Renal pelvis (tissue), 4 donors: ENCODE data around the gene F7. TPM values are rescaled to one million over a fixed set of nuclear protein-coding genes. Genes with fewer than 3 reads are reported as not detected.
"Not testable (repeated sequence)": the region's sequence is repeated elsewhere in the genome, so short reads cannot be mapped to it uniquely, and the experiment has no call there.

ENCODE experiments used
- DNase-seq: peaks from one replicate; pipeline ENCODE4 v3.0.0-alpha.2; 2013
- polyA plus RNA-seq, 3 donors: library from polyadenylated mRNA; unstranded; fragments of 120-200 nt; gene quantifications; one replicate each; pipeline ENCODE4 v1.2.1, GENCODE V29; 2013; ENCODE audit not compliant: insufficient read length in 3 of 3

The F7 gene
- polyA plus RNA-seq, 3 donors = 4.5 to 5.8 (median 4.8) TPM

DNA sequence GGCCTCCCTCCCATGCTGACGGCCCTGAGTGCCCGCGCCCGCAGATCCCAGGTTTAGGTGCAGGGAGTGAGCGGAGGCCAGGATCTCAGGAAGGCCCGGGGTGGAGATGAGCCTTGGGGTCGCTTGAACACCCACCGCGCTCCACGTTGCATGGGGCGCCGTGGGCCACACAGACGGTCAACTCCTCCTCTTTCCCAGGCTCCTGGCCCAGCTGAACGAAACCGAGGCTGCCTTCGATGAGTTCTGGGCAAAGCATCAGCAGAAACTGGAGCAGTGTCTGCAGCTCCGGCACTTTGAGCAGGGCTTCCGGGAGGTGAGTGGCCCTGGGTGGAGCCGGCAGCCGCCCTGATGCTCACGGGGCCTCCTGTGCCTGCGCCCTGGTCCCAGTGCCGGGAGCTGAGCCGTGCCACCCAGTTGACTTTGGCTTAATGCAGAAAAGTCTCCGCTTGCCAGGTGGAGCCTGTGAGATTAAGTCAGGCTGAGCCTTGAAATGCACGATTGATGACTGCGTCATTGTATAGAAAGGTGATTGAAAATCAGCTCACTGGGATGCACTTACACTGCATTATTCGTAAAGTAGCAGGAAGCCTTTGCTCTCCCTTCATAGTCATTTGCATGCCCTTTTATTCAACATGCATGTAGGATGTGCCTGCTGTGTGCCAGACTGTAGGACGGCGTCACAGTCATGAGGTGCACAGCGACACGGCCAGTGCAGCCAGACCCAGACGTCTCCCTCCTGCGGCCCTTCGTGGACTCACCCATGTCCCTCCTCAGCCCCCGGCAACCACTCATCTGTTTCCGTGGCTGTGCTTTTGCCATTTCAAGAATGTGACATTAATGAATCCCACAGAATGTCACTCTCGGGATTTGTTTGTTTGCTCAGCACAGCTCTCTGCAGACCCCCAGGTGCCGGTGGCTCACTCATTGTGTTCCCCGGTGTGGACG lies 35.5 kb upstream of the F7 start:
- DNase-seq = no peak

DNA sequence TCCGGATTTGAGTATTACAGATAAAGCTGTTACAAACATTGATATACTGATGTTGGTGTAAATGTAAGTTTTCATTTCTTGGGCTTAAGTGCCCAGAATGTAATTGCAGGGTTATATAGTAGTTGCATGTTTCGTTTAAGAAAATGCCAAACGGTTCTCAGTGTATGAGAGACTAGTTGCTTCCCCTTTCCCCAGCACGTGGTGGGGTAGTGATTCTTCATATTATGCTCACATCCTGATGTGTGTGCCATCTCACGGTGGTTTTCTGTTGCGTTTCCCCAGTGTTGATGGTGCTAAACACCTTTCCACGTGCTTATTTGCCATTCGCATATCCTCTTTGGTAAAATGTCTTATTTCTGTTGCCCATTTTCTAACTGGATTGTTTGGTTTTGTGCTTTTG lies 34.7 kb upstream of the F7 start:
- no peak for DNase-seq

DNA sequence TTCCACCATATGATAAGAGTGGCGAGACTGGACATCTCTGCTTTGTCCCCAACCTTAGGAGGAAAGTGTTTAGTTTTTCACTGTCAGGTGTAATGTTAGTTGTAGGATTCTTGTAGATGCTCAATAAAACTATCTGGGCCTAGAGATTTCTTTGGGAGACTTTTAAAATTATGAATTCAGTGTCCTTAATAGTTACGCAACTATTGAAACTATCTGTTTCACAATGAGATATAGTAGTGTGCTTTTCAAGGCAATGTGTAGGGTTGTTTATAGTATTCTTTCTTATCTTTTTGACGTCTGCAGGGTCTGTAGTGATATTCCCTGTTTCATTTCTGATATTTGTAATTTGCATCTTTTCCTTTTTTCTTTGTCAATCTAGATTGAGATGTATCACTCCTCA lies 33.2 kb upstream of the F7 start:
- no peak for DNase-seq

DNA sequence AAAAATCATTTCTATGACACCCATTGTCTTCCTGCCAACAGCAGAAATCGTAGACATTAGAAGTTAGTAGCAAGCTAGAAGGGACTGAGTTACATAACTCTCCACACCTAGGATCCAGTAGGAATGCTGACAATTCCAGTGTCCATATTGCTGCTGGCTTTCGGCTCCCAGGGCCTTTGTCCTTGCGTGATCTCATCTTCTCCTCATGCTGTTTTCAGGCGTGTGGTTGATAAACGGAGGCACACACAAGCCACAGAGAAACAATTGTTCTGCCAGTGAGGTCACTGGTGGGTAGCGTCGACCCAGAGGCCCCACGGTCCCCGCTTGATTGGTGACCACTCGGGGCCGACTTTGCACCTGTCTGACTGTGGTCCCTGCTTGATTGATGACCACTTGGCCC lies 31.6 kb upstream of the F7 start:
- no peak for DNase-seq

DNA sequence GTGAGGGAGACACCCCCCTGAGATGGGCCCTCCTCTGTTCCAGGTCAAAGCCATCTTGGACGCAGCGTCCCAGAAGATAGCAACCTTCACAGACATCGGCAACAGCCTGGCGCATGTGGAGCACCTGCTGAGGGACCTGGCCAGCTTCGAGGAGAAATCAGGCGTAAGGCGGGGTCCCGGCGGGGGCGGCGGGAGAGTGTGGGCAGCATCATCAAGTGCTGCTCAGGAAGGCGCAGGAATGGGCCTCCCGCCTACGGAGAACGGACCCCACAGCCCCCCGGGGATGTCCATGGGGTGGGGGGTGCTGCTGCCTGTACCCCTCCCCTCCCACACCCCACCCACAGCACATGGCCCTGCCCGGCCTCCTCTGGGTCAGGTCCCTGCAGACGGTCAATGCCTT lies 31.2 kb upstream of the F7 start:
- no peak for DNase-seq

DNA sequence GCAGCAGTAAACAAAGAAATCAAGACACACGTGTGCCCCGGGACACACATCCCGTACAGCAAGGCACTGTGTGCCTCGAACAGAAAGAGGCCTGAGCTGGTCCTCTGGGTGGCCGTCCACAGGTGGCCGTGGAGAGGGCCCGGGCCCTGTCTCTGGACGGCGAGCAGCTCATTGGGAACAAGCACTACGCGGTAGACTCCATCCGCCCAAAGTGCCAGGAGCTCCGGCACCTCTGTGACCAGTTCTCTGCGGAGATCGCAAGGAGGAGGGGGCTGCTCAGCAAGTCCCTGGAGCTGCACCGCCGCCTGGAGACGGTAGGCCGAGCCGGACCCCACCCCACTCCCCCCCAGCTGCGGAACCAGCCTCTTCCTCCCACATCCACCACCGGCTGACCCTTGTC lies 30.7 kb upstream of the F7 start:
- no peak for DNase-seq

DNA sequence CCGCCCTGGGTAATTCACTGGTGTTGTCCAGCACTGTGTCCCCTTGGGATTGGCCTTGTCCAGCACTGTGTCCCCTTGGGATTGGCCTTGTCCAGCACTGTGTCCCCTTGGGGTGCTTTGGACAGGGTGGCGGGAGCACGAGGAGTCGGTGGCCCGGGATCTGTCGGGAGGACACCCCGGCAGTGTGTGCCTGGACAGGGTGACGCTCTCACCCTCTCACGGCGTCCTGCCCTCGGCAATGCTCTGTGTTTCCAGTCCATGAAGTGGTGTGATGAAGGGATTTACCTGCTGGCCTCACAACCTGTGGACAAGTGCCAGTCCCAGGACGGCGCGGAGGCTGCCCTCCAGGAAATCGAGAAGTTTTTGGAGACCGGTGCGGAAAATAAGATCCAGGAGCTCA lies 29.9 kb upstream of the F7 start:
- DNase-seq = no peak

DNA sequence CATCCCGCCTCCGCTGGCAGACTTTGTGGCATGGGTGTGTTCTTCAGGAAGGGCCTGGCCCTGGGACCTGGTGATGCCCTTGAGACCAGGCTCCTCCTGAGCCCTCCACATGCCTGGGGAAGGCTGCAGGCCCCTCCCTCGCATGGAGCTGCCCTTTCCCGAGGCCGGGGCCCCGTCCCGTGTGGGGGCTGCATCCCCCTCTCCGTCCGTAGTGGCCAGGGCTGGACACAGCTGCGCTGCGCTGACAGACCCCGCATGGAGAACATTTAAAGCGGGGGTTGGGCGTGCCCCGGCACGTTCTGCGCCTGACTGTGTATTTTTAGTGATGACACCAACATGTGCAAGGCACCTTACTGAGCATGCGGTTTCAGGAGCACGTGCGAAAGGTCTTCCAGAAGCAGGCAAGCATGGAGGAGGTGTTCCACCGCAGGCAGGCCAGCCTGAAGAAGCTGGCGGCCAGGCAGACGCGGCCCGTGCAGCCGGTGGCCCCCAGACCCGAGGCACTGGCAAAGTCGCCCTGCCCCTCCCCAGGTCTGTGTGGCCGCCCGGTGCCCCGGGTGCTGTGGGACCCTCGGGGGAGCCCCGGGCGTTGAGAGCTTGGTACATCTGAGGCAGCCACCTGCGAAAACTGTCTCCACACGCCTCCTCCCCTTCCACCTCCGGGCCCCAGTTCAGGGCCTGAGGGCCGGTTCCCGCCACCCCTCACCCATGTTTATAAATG lies 28.8 kb upstream of the F7 start:
- no peak for DNase-seq

DNA sequence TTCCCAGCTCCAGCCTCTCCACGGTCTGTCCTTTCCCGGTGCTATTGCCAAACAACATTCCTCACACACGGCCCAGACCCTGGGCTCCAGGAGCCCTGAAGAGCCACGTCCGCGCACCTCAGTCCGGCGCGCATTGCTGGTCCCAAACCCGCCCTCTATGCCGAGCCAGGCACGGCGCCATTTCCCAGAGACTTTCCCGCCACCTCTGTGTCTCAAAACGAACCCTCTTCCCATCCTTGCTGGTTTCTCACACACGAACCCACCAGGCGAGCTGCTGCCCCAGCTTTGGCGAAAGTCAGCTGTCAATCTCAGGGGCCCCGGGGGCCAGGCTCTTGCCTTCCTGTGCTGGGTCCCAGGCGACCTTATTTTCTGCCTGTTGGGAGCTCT lies 28.0 kb upstream of the F7 start:
- no peak for DNase-seq

DNA sequence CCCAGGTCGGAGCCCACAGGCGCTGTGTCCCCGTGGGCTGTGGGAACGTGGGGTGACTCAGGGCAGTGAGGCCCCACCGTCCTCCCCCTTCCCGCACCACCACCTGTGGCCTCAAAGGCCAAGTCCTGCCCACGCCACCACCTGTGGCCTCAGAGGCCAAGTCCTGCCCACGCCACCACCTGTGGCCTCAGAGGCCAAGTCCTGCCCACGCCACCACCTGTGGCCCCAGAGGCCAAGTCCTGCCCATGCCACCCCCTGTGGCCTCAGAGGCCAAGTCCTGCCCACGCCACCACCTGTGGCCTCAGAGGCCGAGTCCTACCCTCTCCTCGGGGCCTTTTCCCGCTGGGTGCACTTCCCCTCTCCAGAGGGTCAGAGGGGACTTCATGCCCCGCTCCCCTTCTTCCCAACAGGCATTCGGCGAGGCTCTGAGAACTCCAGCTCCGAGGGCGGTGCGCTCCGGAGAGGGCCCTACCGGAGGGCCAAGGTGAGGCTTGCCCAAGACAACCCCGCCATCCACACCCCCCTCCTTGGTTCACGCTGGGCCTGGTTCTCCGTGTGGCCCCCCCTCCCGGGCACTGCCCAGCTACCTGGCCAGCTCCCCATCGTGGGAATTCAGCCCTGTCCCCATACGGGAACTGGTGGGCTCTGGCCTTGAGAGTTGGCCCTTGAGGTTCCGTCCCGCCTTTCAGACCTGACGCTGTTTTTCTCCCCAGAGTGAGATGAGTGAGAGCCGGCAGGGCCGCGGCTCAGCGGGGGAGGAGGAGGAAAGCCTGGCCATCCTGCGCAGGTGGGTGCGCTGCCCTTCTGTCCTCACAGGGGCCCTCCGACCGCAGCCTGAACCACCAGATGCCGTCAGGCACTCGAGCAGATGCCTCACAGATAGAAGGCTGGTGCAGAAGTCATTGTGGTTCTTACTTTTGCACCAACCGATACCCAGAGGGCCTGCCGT lies 27.4 kb upstream of the F7 start:
- DNase-seq = no peak

DNA sequence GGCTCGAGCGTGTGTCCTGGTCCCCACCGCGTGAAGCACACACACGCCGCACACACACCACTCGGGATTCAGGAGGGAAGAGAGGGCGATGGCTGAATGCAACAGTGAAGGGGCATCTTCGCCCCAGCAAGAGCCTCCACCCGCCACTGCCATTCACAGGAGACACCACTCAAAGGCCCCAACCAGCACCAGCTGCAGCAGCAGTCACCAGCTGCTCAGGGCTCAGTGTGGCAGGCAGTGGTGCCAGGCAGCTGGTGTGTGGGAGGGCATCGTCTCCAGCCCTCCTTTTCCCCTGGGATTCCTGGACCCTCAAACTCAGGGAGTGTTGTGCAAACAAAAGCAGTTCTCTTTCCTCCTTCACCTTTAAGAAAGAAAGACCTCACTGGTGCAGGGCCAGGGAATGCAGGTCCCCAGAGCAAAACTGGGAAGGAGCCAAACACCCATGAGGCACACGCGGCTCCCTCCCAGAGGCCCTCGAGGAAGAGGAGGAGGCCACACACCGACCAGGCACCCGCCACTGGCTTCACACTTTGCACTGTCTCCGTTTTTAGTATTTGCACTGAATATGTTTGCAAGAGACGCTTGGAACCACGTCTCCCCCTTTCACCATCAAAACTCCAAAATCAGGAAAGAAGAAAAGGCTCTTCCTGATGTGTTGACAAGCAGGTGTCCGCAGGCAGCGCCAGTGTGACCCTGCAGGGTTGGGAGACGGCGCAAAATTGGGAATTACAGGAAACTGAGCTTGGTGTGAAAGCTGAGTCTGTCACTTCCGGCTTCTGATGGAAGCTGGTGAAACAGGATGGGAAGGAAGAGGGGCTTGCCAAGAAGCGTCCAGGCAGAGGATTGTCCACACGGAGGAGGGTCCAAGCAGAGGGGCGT lies 26.4 kb upstream of the F7 start:
- DNase-seq = no peak

DNA sequence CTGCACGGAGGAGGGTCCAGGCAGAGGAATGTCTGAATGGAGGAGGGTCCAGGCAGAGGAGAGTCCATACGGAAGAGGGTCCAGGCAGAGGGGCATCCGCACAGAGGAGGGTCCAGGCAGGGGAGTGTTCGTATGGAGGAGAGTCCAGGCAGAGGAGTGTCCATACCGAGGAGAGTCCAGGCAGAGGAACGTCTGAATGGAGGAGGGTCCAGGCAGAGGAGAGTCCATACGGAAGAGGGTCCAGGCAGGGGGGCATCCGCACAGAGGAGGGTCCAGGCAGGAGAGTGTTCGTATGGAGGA lies 25.9 kb upstream of the F7 start:
- not testable (repeated sequence) for DNase-seq

DNA sequence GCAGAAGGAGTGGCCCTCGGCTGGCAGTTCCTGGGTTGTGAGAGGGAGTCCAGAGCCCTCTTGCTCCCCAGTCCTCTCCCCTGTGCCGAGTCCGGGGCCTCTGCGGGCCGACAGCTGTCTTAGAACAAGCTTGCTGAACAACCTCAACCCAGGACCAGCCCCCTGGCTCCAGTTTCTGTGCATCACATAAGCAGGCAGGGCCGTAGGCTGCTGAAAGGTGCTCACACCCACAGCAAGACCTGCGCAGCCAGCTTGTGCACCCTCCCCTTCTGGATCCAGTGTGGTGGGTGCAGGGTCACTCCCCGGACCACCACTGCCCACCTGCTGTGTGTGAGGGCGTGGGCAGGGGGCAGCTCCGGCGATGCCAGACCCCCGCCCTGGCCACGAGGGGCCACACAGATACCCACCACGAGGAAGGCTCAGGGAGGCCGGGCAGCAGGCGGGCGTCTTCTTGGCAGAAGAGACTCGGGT lies 25.2 kb upstream of the F7 start:
- DNase-seq = no peak

DNA sequence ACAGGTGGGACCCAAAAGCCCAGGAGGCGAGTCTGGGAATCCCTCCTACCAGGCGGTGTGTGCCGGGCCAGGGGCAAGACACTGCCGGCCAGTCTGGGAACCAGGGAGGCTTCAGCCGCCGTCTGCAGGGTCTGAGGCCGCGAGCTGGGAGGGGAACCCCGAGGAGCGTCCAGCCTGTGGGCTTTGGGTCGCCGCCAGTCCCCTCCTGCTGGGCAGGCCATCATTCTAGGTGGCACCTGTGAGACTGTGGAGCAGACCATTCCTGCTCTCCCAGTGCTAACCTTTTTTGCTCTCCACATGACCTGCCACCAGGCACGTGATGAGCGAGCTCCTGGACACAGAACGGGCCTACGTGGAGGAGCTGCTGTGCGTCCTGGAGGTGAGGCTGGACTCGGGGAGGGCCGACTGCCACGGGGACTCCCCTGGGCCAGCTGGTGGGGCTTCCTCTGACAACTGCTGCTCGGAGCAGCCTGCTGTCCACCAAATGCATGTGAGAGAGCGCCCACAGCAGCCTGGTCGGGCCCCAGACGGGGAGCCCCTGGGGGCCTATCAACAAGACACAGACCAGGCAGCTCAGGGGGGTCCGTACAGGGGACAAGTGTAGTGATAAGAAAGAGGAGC lies 24.6 kb upstream of the F7 start:
- no peak for DNase-seq

DNA sequence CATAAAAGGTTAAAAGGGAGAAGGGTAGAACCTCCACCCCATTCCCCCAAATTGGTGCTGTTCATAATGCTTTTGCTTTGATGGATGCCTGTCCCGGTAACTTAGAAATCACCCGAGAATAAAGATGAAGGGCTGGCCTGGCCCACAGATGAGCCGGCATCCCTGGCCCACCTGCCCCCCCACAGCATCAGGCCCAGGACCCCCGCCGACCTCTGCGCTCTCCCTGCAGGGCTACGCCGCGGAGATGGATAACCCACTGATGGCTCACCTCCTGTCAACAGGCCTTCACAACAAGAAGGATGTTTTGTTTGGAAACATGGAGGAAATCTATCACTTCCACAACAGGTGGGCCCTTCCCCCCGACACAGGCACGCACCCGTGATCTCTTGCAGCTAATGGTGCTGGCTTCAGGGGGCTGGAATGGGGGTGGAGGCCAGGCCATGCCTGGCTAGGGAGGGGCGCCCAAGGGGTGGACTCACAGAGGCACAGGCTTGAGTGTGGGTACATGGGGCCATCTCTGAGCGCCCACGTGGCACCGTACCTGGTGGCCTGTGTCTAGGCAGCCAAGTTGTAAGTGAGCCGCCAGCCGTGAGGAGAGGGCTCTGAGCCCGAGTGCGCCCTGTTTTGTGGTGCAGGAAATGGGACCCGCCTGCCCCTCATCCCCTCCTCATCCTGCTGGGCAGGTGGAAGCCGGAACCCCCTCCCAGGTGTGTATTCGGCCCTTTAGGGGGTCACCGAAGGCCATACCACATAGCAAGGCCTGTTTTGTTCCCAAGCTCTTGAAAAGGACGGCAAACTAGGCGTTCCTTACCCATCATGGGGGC lies 23.2 kb upstream of the F7 start:
- no peak for DNase-seq

DNA sequence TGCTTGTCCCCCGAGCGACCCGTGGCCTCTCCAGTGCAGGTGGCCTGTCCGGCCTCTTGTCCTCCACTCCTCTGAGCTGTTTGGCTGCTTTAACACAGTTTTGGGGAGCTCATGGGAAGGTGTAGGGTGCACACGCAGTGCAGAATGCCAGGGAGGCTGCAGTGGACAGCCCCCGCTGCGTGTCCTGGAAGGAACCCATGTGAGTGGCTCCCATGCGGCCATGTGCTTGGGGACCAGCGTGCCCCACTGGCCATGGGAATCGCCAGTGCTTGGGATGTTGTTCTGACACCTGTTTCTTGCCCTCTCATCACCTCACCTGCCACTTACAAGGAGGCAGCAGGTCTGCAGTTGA lies 22.6 kb upstream of the F7 start:
- no peak for DNase-seq

DNA sequence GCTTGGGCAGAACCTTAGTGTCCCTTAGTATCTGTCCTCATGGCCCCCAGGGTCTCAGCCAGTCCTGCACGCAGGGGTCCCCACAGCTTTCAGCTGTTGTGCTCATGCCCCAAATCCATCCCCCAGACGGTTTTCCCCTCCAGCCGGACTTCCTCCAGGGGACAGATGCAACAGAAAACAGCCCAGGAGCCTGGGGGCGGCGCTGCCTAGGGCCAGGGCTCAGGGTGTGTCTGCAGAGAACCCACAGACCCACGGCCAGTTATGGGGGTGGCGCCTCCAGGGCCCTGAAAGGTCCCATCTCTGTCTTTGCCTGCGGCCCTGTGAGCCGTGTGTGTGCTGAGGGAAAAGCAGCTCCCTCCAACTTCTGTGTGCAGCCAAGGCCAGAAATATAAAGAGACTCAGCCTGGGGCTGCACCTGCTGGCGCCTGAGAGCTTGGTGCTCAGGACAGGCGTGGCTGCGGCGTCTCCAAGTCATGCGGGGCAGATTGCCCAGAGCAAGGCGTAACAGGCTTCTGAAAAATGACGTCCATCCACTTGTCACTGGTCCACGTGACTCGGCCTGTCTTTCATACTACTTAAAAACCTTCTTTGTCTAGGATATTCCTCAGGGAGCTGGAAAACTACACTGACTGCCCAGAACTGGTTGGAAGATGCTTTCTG lies 22.1 kb upstream of the F7 start:
- DNase-seq = no peak

DNA sequence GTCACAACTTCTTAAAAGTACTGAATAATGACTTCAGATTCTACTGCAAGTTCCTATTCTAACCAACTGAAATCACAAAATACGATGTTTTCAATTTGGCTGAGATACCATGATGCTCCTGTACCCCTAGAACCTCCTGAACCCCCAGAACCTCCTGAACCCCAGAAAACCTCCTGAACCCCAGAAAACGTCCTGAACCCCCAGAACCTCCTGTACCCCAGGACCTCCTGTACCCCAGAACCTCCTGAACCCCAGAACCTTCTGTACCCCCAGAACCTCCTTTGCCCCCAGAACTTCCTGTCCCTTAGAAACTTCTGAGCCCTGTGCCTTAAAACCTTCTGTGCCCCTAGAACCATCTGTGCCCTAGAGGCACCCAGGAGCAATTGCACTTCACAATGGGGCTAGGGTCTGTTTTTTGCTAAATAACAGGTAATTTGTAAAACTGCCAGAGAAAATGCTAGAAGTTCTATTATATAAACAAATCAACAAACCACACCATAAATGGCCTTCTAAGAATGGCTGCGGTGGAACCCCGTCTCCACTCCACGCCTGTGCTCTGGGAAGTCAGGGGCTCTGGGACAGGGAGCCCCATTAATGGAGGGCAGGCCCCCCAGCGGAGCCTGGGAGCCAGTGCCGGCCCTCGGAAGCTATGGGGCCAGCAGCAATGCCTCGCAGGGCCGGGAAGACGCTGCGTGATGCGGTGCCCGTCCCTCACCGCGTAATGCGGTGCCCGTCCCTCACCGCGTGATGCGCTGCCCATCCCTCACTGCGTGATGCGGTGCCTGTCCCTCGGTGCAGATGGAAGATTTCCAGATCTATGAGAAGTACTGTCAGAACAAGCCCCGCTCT lies 21.3 kb upstream of the F7 start:
- no peak for DNase-seq
